Measurements from ENCODE around the gene CCDC197.

Gene CCDC197

DNA sequence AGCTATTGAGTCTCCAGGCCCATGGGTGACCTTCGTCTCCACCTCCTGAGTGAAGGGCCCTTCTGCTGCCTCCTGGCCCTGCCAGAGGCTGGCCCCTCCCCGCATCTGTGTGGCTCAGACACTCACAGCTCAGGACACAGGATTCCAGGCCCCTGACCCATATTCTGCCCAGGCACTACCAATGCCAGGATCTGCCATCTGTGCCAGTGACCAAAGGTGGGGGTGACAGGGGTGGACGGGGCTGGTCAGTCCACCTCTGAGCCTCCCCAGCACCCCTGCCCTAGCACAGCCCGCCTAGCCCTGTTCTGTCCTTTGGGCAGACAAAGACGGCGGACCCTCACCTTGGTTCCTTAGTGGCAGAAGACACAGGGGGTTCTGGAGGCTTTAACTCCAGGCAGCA is 23.5 kb upstream of the CCDC197 start:
- no peak overlapping the region for H3K4me3 ChIP-seq (ENCODE audit: low read length)
- no peak for DNase-seq (ENCODE audit: low read depth)

DNA sequence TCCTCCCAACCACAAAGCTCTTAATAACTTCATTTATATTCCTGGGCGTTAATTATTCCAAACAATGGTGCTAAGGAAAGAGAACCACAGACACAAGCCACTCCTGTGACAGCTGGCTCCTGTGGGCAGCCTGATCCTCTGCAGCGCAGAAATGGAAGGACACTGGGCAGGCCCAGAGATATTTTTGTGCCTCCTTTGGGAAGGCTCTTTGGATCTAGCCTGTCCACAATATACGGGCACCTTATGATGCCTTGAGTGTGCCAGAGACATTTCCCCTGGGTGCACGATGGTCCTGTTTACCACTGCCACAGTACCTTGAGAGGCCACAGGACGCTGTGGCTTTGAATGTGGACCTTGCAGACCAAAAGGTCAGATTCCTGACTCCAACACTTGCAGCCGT is 22.8 kb upstream of the CCDC197 start:
- no peak for DNase-seq (ENCODE audit: low read depth)
- no peak overlapping the region for H3K4me3 ChIP-seq (ENCODE audit: low read length)
- TF ChIP-seq, protein P1, sequence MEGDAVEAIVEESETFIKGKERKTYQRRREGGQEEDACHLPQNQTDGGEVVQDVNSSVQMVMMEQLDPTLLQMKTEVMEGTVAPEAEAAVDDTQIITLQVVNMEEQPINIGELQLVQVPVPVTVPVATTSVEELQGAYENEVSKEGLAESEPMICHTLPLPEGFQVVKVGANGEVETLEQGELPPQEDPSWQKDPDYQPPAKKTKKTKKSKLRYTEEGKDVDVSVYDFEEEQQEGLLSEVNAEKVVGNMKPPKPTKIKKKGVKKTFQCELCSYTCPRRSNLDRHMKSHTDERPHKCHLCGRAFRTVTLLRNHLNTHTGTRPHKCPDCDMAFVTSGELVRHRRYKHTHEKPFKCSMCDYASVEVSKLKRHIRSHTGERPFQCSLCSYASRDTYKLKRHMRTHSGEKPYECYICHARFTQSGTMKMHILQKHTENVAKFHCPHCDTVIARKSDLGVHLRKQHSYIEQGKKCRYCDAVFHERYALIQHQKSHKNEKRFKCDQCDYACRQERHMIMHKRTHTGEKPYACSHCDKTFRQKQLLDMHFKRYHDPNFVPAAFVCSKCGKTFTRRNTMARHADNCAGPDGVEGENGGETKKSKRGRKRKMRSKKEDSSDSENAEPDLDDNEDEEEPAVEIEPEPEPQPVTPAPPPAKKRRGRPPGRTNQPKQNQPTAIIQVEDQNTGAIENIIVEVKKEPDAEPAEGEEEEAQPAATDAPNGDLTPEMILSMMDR (conservative IDR thresholded peaks at IDR 0.05; ENCODE audit: low read depth, low read length), result no peak

More for the DNA sequence above, 23.5 kb upstream of the CCDC197 start:
- TF ChIP-seq, protein P1 (conservative IDR thresholded peaks at IDR 0.05; ENCODE audit: low read depth, low read length), result no peak

DNA sequence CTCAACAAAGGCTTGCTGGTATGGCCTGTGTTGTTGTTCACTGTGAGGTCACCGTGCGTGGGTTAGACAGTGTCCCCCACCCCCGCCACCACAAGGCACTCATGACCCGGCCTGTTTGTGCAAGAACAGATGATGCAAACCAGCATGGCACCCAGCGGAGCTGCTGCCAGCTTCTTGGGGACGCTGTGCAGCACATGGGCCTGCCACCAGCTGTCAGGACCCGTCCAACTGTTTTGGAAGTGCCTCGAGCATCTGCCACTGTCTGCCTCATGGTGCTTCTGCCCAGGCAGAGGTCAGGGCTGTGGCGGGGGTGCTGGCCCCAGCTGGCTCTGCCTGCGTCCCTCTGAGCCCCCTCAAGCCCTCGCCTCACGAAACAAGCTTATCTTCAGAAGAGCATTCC is 22.3 kb upstream of the CCDC197 start:
- DNase-seq (ENCODE audit: low read depth), result no peak

DNA sequence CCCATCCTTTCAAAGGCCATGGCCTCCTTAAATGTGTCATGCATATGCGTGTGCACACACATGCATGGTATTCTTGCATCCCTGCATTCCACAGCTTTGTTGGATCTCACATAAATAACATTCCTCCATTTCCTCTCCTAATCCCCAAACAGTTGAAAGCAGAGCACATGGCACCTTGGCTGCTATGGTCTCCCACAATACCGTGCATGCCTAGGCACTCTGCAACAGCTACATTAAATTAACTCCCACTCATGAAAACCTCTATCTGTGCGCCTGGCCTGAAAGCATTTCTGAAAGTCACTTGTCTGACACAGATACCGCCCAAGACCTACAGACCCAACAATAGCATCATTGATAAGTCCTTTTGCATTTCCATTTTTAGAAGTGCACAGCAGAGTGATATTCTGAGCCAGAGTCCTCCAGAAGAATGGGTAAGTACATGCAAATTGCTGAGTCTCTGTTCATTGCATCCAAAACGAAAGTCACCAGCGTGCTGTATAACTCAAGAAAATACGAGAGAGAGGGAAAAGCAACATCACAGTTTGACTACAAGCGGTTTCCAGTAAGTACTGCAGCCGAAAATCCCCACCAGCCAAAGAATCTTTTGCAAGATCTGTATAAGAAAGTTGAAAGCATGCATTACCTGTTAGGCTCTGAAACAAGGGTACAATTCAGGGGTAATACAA is 21.2 kb upstream of the CCDC197 start:
- no peak for DNase-seq (ENCODE audit: low read depth)
- TF ChIP-seq, protein P1 (conservative IDR thresholded peaks at IDR 0.05; ENCODE audit: low read depth, low read length), result no peak
- H3K4me3 ChIP-seq (ENCODE audit: low read length), result no peak overlapping the region

More for the DNA sequence above, 22.3 kb upstream of the CCDC197 start:
- TF ChIP-seq, protein P1 (conservative IDR thresholded peaks at IDR 0.05; ENCODE audit: low read depth, low read length), result no peak
- no peak overlapping the region for H3K4me3 ChIP-seq (ENCODE audit: low read length)

DNA sequence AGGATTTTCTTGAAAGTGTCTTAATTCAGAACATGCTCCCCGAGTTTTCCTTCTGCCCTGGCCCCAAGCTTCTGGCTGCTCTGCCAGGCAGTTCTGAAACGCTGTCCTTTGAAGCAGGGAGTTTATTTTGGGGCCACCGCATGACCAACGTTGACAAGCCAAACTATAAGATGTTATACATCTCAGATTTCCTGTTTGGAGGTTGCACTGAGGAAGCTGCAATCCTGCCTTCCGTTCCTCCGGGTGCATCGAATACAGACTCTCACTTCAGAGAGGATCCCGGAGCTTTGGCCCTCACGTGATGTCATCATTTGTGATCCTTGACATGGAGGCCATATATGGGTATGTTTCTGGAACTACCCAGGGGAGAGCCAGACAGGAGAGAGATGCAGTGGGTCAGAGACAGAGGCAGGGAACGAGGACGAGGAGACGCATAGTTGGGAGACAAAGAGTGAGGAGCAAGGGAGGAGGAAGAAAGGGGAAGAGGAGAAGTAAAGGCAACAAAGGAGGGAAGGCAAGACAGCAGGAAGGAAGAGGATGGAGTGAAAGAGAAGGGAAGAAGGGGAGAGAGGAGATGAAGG is 20.5 kb upstream of the CCDC197 start, which contains the start of gene ASB2:
Gene ASB2, minus strand, starts transcription at position 94 of the 581 bp plus-strand sequence. CDS start 12,031 bp downstream, outside the sequence.
- TF ChIP-seq, protein P1 (conservative IDR thresholded peaks at IDR 0.05; ENCODE audit: low read depth, low read length), result no peak
- H3K4me3 ChIP-seq (ENCODE audit: low read length), result no peak within 1 kb of the TSS
- DNase-seq (ENCODE audit: low read depth), result no peak

DNA sequence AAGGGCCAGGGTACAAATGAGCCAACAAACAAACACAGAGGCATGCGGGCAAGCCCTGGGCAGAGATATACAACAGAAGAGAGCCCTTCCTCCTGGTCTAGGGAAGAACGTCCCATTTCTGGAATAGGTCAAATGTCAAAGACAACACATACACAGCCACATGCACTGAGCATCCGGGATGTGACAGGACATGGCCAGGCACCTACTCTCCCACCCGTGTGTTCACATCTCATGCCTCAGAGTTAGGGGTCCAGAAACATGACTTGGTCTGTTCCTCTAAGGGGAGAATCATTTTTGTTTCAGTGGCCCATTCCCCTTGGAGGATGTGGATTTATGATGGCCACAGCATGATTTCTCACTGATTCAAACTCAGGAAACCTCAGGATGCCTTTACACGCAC is 19.9 kb upstream of the CCDC197 start:
- TF ChIP-seq, protein P1 (conservative IDR thresholded peaks at IDR 0.05; ENCODE audit: low read depth, low read length), result no peak
- DNase-seq (ENCODE audit: low read depth), result no peak
- no peak overlapping the region for H3K4me3 ChIP-seq (ENCODE audit: low read length)
